Mononuclear cell (primary cell): ENCODE results near the gene CCDC85C. TPM values are rescaled to one million over a fixed set of nuclear protein-coding genes. Genes with fewer than 3 reads are reported as not detected.

Experiments used
- H3K27me3 ChIP-seq: 2 replicates; pipeline ENCODE4 v1.6.0; 2011; ENCODE audit warnings: low read length, control low read depth; ENCODE audit not compliant: insufficient read depth
- H3K4me1 ChIP-seq: 2 replicates; pipeline ENCODE4 v1.5.1; 2011; ENCODE audit warnings: mild to moderate bottlenecking, low read length, control low read depth; ENCODE audit not compliant: insufficient read depth
- H3K4me3 ChIP-seq: 2 replicates; pipeline ENCODE4 v1.5.1; 2011; ENCODE audit warnings: mild to moderate bottlenecking, low read length, moderate library complexity
- H3K9me3 ChIP-seq: 2 replicates; pipeline ENCODE4 v1.5.1; 2011; ENCODE audit warnings: low read depth, mild to moderate bottlenecking, control low read depth, low read length
- total RNA-seq: library from RNA; depleted of rRNA; stranded (reverse); fragments of >200 nt; gene quantifications from one replicate; pipeline ENCODE4 v1.2.3, GENCODE V29; 2012

The CCDC85C gene
- total RNA-seq, 1 donor, result 2.9 TPM

- no peaks in the 10 kb centered on the region for H3K9me3 ChIP-seq
Observed at GRCh38 chr14:99619835-99620834, 16.1 kb upstream of the CCDC85C start.

DNA sequence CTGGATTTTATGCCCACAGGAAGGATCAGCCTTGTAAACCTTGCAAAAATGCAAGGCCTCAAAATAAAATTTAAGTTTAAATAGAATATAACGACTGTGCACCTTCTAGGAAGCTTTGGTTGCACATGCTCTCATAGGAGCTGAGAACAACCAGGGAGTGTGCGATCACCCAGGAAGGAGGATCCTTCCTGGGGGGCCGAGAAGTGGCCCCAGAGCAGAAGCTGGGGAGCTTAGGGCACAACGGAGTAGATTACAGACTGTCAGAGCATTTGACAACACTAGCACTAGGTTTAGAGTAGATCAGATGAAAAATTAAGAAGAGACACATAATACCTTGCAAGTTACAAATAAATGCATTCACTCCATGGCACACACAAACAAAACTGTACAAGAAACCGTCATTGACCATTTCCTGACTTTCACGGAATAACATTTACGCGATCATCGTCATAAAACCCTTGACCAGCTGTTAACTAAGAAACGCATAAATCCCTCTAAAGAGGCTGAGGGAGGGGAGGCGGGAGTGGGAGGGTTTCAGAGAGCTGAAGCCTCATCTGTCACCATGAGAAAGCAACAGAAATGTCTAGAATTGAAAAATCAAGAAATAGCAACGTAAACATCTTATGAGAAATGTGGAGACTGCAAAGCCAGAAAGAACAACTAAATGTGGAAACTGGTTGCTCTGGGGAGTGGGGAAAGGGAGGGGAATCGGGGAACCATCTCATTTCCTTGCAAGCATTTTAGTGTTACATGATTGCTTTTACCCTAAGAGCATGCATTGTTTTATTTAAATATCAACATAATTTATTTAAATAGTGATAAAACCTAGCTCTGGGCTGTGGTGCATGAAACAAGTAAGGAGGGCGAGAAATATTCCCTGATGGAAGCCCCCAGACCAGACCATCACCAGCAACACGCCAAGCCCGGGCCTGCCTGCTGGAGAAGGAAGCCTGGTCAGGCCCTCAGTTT is 13.1 kb upstream of the CCDC85C start:
- Histone ChIP-seq H3K4me1 (no peaks in the 10 kb centered on the region), H3K9me3 (no peaks in the 10 kb centered on the region), H3K4me3 (no peak overlapping the region), H3K27me3 (peaks cover 8% of the 10 kb centered on the region)

More at GRCh38 chr14:99619835-99620834, 16.1 kb upstream of the CCDC85C start:
- H3K27me3 ChIP-seq, result peaks cover 5% of the 10 kb centered on the region
- no peak overlapping the region for H3K4me3 ChIP-seq
- no peaks in the 10 kb centered on the region for H3K4me1 ChIP-seq

GRCh38 chr14:99615497-99616157 is 11.6 kb upstream of the CCDC85C start:
- Histone ChIP-seq H3K27me3 (peaks cover 8% of the 10 kb centered on the region), H3K4me3 (no peak overlapping the region), H3K9me3 (no peaks in the 10 kb centered on the region), H3K4me1 (no peaks in the 10 kb centered on the region)

- Histone ChIP-seq H3K4me3 (no peak overlapping the region), H3K27me3 (peaks cover 8% of the 10 kb centered on the region), H3K9me3 (no peaks in the 10 kb centered on the region), H3K4me1 (no peaks in the 10 kb centered on the region)
Observed at GRCh38 chr14:99612738-99613330, 8.8 kb upstream of the CCDC85C start.

DNA sequence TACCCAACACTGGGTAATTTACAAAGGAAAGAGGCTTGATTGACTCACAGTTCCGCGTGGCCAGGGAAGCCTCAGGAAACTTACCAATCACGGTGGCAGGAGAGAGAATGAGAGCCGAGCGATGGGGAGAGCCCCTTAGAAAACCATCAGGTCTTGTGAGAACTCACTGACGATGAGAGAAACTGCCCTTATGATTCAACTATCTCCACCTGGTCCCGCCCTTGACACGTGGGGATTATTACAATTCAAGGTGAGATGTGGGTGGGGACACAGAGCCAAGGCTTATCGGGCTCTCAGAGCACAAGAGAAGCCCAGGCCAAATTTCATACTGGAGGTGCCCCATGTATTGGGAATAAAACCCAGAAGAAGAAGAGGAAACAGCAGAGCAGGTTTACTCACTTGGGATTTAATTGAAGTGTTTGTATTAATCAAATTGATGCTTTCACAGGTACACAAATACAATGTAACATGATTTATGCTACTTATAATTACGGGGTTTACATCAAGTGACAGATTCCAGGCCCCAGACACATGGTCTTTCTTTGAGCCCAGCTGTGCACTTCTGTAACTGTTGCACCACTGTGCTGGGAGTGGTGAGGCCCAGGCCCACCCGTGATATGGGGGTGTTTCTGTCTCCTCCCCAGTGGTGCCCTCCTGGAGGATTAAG is 8.2 kb upstream of the CCDC85C start:
- H3K27me3 ChIP-seq, result peaks cover 8% of the 10 kb centered on the region
- no peaks in the 10 kb centered on the region for H3K4me1 ChIP-seq
- H3K4me3 ChIP-seq, result no peak overlapping the region
- no peaks in the 10 kb centered on the region for H3K9me3 ChIP-seq

DNA sequence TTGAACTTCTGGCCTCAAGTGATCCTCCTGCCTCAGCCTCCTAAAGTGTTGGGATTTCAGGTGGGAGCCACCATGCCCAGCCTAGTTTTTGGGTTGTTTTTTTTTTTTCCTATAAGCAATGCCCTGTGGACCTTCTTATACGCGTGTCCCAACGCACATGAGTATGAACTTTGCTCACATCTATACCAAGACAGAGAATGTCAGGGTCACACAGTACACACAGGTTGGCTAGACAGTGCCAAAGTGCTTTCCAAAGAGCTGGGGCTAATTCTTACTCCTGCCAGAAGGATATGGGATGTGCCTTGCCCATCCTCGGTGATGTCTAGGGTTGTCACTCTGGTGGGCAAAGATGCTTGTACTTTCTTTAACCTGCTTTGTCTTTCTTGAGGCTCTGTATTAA is 7.6 kb upstream of the CCDC85C start:
- peaks cover 6% of the 10 kb centered on the region for H3K27me3 ChIP-seq
- no peak overlapping the region for H3K4me3 ChIP-seq
- no peaks in the 10 kb centered on the region for H3K4me1 ChIP-seq
- no peaks in the 10 kb centered on the region for H3K9me3 ChIP-seq

- Histone ChIP-seq H3K27me3 (no peaks in the 10 kb centered on the region), H3K4me3 (no peak overlapping the region), H3K9me3 (no peaks in the 10 kb centered on the region), H3K4me1 (peaks cover 4% of the 10 kb centered on the region)
Observed at GRCh38 chr14:99609245-99610170, 5.5 kb upstream of the CCDC85C start.

- Histone ChIP-seq H3K9me3 (no peaks in the 10 kb centered on the region), H3K4me3 (no peak overlapping the region), H3K4me1 (peaks cover 4% of the 10 kb centered on the region), H3K27me3 (no peaks in the 10 kb centered on the region)
Observed at GRCh38 chr14:99608591-99608990, 4.6 kb upstream of the CCDC85C start.

DNA sequence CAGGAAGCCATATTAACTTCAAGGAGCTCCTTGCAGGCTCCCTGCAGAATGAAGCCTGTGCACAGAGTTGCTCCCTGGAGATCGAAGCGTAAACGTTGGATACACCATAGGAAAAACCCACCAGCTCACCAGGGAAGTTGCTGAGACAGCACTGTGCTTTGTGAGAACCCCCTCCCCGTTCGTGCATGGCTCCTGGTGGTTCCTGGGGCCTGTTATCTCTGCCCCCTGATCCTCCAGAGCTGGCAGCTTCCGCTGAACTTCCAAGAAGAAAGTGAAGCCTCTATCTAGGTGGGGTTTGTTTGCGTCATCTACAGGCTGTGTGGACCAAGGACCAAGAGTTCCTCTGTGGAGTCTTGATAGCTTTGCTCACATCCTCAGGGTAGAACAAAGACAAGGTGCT is 2.4 kb upstream of the CCDC85C start:
- H3K4me1 ChIP-seq, result peaks cover 16% of the 10 kb centered on the region
- no peaks in the 10 kb centered on the region for H3K9me3 ChIP-seq
- peaks cover 11% of the 10 kb centered on the region for H3K27me3 ChIP-seq
- H3K4me3 ChIP-seq, result no peak overlapping the region

DNA sequence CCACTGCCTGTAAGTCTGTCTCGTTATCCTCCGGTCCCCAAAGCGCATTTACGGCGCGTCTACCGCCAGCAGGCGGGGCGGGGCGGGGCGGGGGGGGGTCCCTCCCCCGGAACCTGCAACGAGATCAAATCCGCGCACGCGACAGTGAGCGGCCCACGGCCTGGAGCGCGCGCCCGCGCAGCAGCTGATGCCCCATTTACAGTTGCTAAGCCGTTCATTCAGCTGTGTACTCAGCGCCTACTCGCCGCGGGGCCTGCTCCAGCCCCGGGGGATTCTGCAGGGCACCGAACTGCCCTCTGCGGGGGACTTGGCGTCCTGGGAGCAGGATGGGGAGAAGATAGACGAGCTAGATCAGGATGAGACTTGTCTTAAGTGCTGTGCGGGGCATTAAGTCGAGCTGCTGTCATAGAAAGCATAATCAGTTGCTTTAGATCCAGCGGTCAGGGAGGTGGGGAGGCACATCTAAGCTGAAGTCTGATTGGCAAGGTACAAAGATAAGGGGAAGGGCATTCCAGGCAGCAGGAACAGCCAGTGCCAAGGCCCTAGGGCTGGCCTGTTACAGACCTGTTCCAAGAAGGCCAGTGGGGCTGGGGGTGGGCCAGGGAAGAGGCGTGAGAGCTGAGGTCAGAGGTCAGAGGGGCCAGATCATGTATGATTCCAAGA is 1.4 kb upstream of the CCDC85C start:
- no peaks in the 10 kb centered on the region for H3K9me3 ChIP-seq
- peaks cover 12% of the 10 kb centered on the region for H3K27me3 ChIP-seq
- H3K4me3 ChIP-seq, result peak overlapping the region; percentile 59
- H3K4me1 ChIP-seq, result peaks cover 16% of the 10 kb centered on the region

DNA sequence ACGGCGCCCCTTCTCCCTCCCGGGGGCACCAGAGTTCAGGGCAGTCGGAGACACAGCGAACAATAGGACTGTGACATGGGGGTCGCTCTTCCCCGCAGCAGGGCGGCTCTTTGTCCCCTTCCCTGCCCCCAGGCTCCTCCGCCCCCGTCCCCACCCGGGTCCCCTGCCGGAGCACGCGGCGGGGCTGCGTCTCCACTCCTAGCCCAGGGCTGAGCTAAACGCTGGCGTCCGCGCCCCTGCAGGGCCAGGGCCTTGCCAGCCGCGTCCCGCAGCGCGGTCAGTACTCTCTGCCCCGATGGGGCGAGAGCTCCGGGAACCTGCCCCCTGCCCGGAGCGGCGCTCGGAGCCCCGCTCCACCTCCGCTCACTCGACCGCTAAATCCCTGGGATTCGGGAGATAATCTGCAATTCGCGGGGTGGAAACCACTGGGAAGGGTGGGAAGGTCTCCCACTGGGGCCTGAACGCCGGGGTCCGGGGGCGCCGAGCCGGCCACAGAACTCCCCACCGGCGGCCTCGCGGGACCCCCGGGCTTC is 825 bp upstream of the CCDC85C start:
- Histone ChIP-seq H3K4me3 (peak overlapping the region; percentile 59), H3K9me3 (no peaks in the 10 kb centered on the region), H3K27me3 (peaks cover 12% of the 10 kb centered on the region), H3K4me1 (peaks cover 16% of the 10 kb centered on the region)

DNA sequence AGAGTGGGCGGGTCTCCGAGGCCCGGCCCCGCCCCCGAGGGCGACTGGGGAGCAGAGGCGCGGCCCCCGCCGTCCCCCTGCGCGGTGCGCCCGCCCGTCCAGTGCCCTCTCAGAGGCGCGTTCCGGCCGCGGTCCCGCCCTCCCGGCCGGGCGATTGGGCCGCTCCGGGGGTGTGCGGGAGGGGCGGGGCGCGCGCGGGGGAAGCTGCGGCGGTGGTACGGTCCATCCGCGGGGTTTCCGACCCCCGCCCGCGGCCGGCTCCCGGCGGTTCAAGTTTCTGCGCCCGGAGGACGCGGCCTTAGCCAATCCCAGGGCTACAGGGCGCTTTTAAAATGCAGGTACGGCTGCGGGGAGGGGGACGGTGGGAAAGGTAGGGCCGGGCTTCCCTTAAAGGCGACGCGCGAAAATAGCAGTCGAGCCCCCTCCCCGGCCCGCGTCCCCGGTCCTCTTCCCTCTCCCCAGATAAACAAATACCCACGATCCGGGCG is 315 bp upstream of the CCDC85C start:
- peaks cover 16% of the 10 kb centered on the region for H3K4me1 ChIP-seq
- H3K9me3 ChIP-seq, result no peaks in the 10 kb centered on the region
- peak overlapping the region; percentile 59 for H3K4me3 ChIP-seq
- H3K27me3 ChIP-seq, result peaks cover 12% of the 10 kb centered on the region
